Measurements from ENCODE around the gene IL17REL.

DNA sequence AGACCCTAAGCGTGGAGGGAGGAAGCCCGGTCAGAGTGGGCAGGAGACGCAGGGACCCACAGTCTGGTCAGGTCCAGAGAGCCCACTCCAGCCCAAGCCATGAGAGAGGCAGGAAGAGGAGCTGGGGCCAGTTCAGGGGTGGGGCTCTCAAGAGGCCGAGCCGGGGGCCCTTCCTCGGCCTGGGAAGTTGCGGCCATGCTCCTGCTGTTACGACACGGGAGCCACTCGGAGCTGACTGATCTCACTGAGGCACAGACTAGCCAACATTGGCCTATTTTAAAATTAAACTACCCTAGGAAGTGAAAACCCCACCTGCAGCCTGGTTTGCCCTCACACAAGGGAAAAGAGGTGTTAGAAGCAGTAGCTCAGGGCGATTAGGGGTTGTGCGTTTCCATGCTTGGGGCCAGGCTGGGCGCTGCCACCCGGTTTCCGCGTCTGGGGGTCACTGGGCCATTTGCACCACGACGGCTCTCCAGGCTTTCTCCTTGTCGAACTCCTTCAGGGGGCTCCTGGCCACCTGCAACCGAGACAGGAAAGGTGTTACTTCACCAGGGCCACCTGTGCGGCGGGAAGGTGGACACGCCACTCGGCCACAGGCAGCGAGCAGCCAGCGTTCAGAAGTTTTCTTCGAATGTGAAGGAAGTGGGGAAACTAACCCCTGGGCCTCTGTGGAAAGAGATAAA, 48.7 kb upstream of the IL17REL start:
- TF ChIP-seq, protein P1, sequence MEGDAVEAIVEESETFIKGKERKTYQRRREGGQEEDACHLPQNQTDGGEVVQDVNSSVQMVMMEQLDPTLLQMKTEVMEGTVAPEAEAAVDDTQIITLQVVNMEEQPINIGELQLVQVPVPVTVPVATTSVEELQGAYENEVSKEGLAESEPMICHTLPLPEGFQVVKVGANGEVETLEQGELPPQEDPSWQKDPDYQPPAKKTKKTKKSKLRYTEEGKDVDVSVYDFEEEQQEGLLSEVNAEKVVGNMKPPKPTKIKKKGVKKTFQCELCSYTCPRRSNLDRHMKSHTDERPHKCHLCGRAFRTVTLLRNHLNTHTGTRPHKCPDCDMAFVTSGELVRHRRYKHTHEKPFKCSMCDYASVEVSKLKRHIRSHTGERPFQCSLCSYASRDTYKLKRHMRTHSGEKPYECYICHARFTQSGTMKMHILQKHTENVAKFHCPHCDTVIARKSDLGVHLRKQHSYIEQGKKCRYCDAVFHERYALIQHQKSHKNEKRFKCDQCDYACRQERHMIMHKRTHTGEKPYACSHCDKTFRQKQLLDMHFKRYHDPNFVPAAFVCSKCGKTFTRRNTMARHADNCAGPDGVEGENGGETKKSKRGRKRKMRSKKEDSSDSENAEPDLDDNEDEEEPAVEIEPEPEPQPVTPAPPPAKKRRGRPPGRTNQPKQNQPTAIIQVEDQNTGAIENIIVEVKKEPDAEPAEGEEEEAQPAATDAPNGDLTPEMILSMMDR (IDR thresholded peaks at IDR 0.05), result no peak
- TF ChIP-seq EP300 (IDR thresholded peaks at IDR 0.05), result no peak
- TF ChIP-seq POLR2A (IDR thresholded peaks at IDR 0.05), result no peak

Data from tibial nerve (tissue), 4 donors.